ENCODE data around the gene POT1.

GRCh38 chr7:124940306-124940705 lies 10.7 kb upstream of the POT1 start:
- TF ChIP-seq CTCF (conservative IDR thresholded peaks at IDR 0.05) (no peak), ZFX (IDR thresholded peaks at IDR 0.05) (no peak)

All from C4-2B (cell line).